Suprapubic skin (tissue), 4 donors: ENCODE measurements around the gene HIGD1A. TPM values are rescaled to one million over a fixed set of nuclear protein-coding genes. Genes with fewer than 3 reads are reported as not detected.

Experiments
- DNase-seq, 2 donors: peaks; one replicate each; pipeline ENCODE4 v3.0.0-alpha.2; 2019; ENCODE audit warnings: low spot score in 2 of 2
- H3K27ac ChIP-seq: fragments of 200-600 bp; sonication (generic); one replicate; pipeline ENCODE4 v1.5.1; 2019
- H3K27me3 ChIP-seq: fragments of 200-600 bp; sonication (generic); one replicate; pipeline ENCODE4 v1.5.1; 2019
- H3K36me3 ChIP-seq: fragments of 200-600 bp; sonication (generic); one replicate; pipeline ENCODE4 v1.5.1; 2019
- H3K4me1 ChIP-seq: fragments of 200-600 bp; sonication (generic); one replicate; pipeline ENCODE4 v1.5.1; 2019
- H3K4me3 ChIP-seq: fragments of 200-600 bp; sonication (generic); one replicate; pipeline ENCODE4 v1.5.1; 2019; ENCODE audit warnings: mild to moderate bottlenecking
- H3K9me3 ChIP-seq: fragments of 200-600 bp; sonication (generic); one replicate; pipeline ENCODE4 v1.5.1; 2019
- EP300 ChIP-seq: sonication (generic); formaldehyde crosslinking; IDR thresholded peaks from one replicate; pipeline ENCODE4 v1.6.1; 2017; ENCODE audit warnings: antibody characterized with exemption
- POLR2A ChIP-seq, 2 donors: fragments of 450-650 bp; IDR thresholded peaks; one replicate each; pipeline ENCODE4 v1.6.1; 2017; ENCODE audit warnings: antibody characterized with exemption in 2 of 2, mild to moderate bottlenecking in 2 of 2, moderate library complexity in 2 of 2
- POLR2AphosphoS5 ChIP-seq, 3 donors: sonication (generic); formaldehyde crosslinking; IDR thresholded peaks; one replicate each; pipeline ENCODE4 v1.6.1; 2017; ENCODE audit warnings: antibody characterized with exemption in 3 of 3
- WGBS: methylation state at CpG from one replicate; pipeline ENCODE4 v1.1.5; 2018; 5-methylcytosine and 5-hydroxymethylcytosine counted together
- total RNA-seq, 4 donors: library from RNA; depleted of rRNA; stranded (reverse); fragments of >200 nt; gene quantifications; one replicate each; pipeline ENCODE4 v1.1.0, GENCODE V29; 2016
- TF ChIP-seq, protein P1 (sequence below), 2 donors: fragments of 200-600 bp in 1 of 2; fragments of 450-650 bp in 1 of 2; sonication (generic) in 1 of 2; IDR thresholded peaks; one replicate each; pipeline ENCODE4 v1.5.1; 2016 to 2019; ENCODE audit warnings: antibody characterized with exemption in 2 of 2, mild to moderate bottlenecking in 1 of 2, moderate library complexity in 1 of 2

The HIGD1A gene
- total RNA-seq, 4 donors from 2014 or later, result 46.8 to 91.9 (median 81.4) TPM

DNA sequence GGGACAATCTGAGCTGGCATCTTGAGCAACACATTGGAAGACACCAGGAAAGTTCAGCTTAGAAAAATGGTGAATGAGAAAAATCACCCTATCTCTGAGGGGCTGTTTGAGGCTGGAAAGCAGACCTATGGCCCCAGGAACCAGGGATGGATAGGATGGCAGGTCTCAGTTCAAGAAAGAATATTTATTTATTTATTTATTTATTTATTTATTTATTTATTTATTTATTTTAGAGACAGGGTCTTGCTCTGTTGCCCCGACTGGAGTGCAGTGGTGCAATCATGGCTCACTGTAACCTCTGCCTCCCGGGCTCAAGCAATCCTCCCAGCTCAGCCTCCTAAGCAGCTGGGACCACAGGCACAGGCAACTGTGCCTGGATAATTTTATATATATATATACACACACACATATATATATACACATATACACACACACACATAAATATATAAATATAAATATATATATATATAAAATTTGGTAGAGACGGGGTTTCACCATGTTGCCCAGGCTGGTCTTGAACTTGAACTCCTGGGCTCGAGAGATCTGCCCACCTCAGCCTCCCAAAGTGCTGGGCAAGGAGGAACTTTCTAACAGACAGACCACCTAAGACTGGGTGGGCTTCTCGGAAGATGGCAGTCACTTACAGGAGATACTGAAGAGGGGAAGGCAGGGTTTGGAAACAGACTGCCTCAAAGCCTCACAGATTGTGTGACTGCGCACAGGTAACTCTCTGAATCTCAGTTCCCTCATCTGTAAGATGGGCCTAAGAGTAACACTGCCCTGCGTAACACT, 60.9 kb downstream of the HIGD1A start:
- DNase-seq, result peak in 1 of 2 donors; percentile 50
- no peak for TF ChIP-seq POLR2AphosphoS5 (IDR thresholded peaks at IDR 0.05)
- TF ChIP-seq EP300, result no peak
- TF ChIP-seq, protein P1, sequence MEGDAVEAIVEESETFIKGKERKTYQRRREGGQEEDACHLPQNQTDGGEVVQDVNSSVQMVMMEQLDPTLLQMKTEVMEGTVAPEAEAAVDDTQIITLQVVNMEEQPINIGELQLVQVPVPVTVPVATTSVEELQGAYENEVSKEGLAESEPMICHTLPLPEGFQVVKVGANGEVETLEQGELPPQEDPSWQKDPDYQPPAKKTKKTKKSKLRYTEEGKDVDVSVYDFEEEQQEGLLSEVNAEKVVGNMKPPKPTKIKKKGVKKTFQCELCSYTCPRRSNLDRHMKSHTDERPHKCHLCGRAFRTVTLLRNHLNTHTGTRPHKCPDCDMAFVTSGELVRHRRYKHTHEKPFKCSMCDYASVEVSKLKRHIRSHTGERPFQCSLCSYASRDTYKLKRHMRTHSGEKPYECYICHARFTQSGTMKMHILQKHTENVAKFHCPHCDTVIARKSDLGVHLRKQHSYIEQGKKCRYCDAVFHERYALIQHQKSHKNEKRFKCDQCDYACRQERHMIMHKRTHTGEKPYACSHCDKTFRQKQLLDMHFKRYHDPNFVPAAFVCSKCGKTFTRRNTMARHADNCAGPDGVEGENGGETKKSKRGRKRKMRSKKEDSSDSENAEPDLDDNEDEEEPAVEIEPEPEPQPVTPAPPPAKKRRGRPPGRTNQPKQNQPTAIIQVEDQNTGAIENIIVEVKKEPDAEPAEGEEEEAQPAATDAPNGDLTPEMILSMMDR (IDR thresholded peaks at IDR 0.05), result no peak
- TF ChIP-seq POLR2A (IDR thresholded peaks at IDR 0.05), result no peak
- H3K27ac ChIP-seq, result no peak overlapping the region
- WGBS, result 92% methylated on average over 7 of the region's 7 CpGs
- peaks cover 36% of the 10 kb centered on the region for H3K4me1 ChIP-seq
- H3K27me3 ChIP-seq, result no peaks in the 10 kb centered on the region
- no peak overlapping the region for H3K4me3 ChIP-seq
- no peaks in the 10 kb centered on the region for H3K36me3 ChIP-seq
- H3K9me3 ChIP-seq, result no peaks in the 10 kb centered on the region

DNA sequence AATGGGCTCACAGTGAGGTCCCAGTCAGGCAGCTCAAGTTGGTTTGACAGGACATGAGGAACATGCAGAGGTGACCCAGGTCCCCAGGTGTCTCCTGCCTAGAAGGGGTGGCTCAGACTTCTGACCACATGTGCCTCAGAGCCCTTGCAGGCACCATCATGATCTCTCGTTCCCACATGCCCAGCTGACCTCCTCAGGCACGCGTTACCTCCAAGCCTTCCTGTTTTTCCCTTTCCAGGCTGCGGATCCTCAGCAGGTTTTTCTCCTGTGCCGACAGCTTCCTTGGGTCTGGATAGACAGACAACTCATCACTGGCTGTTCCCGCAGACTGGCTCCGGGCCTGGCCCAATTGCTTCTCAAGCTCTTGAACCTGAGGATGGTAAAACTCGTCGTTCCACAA, 61.6 kb downstream of the HIGD1A start:
- no peaks in the 10 kb centered on the region for H3K36me3 ChIP-seq
- H3K27me3 ChIP-seq, result no peaks in the 10 kb centered on the region
- H3K4me3 ChIP-seq, result no peak overlapping the region
- peaks cover 36% of the 10 kb centered on the region for H3K4me1 ChIP-seq
- WGBS, result 89% methylated on average over 9 of the region's 9 CpGs
- TF ChIP-seq, protein P1 (IDR thresholded peaks at IDR 0.05), result no peak
- TF ChIP-seq POLR2AphosphoS5 (IDR thresholded peaks at IDR 0.05) (no peak), EP300 (no peak), POLR2A (IDR thresholded peaks at IDR 0.05) (no peak)
- H3K27ac ChIP-seq, result no peak overlapping the region
- DNase-seq, result peak in 1 of 2 donors; percentile 63
- H3K9me3 ChIP-seq, result no peaks in the 10 kb centered on the region

DNA sequence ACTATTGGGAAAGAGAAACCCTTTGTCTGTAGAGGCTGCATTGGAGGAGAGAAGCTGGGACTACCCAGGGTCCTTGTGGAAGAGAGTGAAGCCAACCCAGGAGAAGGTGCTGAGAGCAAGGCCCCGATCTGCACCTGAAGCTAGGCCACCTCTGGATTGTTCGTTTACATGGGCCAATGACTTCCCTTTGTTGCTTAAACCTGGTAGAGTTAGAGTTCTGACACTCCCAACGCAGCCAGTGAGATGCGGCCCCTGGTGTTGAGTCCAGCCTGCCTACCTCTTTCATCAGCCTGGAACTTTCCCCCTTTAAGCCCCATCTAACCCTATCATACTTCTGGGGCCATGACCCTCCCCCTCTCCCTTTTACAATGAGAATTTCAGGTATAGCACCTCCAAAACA, 62.0 kb downstream of the HIGD1A start:
- DNase-seq, result peak in 1 of 2 donors; percentile 56
- H3K27me3 ChIP-seq, result no peaks in the 10 kb centered on the region
- no peaks in the 10 kb centered on the region for H3K36me3 ChIP-seq
- H3K4me1 ChIP-seq, result peaks cover 32% of the 10 kb centered on the region
- 95% methylated on average over 4 of the region's 4 CpGs for WGBS
- TF ChIP-seq POLR2AphosphoS5 (IDR thresholded peaks at IDR 0.05) (no peak), EP300 (no peak), POLR2A (IDR thresholded peaks at IDR 0.05) (no peak)
- TF ChIP-seq, protein P1 (IDR thresholded peaks at IDR 0.05), result no peak
- H3K4me3 ChIP-seq, result no peak overlapping the region
- H3K9me3 ChIP-seq, result no peaks in the 10 kb centered on the region
- H3K27ac ChIP-seq, result no peak overlapping the region

GRCh38 chr3:42741796-42742195, 62.5 kb downstream of the HIGD1A start:
- Histone ChIP-seq H3K27ac (no peak overlapping the region), H3K36me3 (no peaks in the 10 kb centered on the region), H3K4me1 (peaks cover 27% of the 10 kb centered on the region), H3K4me3 (no peak overlapping the region), H3K9me3 (no peaks in the 10 kb centered on the region), H3K27me3 (no peaks in the 10 kb centered on the region)
- DNase-seq, result peak in 1 of 2 donors; percentile 54
- whole genome bisulfite sequencing, result 89% methylated on average over 3 of the region's 3 CpGs
- TF ChIP-seq POLR2AphosphoS5 (IDR thresholded peaks at IDR 0.05), result no peak
- TF ChIP-seq POLR2A (IDR thresholded peaks at IDR 0.05), result no peak
- TF ChIP-seq EP300, result no peak
- TF ChIP-seq, protein P1 (IDR thresholded peaks at IDR 0.05), result no peak

DNA sequence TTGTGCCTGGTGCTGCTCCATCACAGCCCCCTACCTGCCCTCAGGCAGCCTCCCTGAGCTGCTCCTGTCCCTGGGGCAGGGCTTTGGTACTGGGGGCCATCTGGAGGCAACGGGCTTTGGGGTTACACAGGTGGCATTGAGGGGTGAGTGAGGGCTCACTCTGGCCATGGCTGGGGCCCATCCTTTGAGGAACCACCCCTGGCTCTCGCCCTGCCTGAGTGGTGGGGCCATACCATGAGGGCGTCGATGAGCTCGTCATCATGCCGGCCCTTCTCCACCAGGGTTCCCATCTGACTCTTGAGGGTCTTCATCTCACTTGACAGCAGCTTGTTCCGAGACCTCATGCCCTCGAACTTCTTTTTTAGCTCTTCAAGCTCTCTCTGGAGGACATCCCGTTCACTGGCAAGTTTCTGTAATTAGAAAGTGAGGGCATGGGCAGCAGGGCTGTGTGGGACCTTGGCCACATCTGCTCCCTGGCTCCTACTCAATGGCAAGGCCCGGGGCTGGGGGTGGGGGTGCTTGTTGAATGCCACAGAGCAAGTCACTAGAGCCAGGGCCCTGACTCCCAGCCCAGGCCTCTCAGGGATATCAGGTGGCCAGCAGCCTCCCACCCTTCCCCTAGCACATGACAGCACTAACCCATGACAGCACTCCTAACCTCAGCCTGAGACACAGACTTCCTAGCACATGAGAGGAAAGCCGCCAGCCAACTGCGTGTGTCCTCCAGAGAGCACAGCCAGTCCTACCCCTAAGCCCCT, 64.7 kb downstream of the HIGD1A start:
- peaks cover 10% of the 10 kb centered on the region for H3K4me1 ChIP-seq
- H3K27ac ChIP-seq, result peak overlapping the region; percentile 38
- DNase-seq, result peak in 1 of 2 donors; percentile 80
- H3K9me3 ChIP-seq, result no peaks in the 10 kb centered on the region
- TF ChIP-seq POLR2AphosphoS5 (IDR thresholded peaks at IDR 0.05) (no peak), EP300 (no peak), POLR2A (IDR thresholded peaks at IDR 0.05) (no peak)
- TF ChIP-seq, protein P1 (IDR thresholded peaks at IDR 0.05), result no peak
- 80% methylated on average over 12 of the region's 12 CpGs for WGBS
- H3K36me3 ChIP-seq, result no peaks in the 10 kb centered on the region
- no peaks in the 10 kb centered on the region for H3K27me3 ChIP-seq
- no peak overlapping the region for H3K4me3 ChIP-seq
